ENCODE data around the gene PLXNA2.

The PLXNA2 gene

GRCh38 chr1:208184966-208185654 is 59.1 kb downstream of the PLXNA2 start:
- Histone ChIP-seq H3K4me1 (ENCODE audit: control insufficient read depth in 5 of 5, insufficient read depth in 5 of 5, low read length in 5 of 5) (peaks cover 17 to 56% (median 52%) of the 10 kb centered on the region in 5 donors), H3K36me3 (ENCODE audit: control insufficient read depth in 5 of 5, insufficient read depth in 5 of 5, low read length in 5 of 5) (peaks cover 0 to 3% (median 0%) of the 10 kb centered on the region in 5 donors), H3K9me3 (ENCODE audit: control insufficient read depth in 5 of 5, low read length in 5 of 5) (no peaks in the 10 kb centered on the region), H3K27ac (ENCODE audit: low read depth, low read length) (peak overlapping the region; percentile 77), H3K9ac (ENCODE audit: low read length in 5 of 5) (no peak overlapping the region), H3K27me3 (ENCODE audit: control insufficient read depth in 5 of 5, insufficient read depth in 4 of 5, low read length in 5 of 5) (no peaks in the 10 kb centered on the region), H3K4me3 (ENCODE audit: low read depth in 1 of 5, low read length in 5 of 5) (no peak overlapping the region)

GRCh38 chr1:208183977-208184911 is 59.9 kb downstream of the PLXNA2 start:
- Histone ChIP-seq H3K4me3 (ENCODE audit: low read depth in 1 of 5, low read length in 5 of 5) (no peak overlapping the region), H3K9me3 (ENCODE audit: control insufficient read depth in 5 of 5, low read length in 5 of 5) (no peaks in the 10 kb centered on the region), H3K27ac (ENCODE audit: low read depth, low read length) (peak overlapping the region; percentile 77), H3K36me3 (ENCODE audit: control insufficient read depth in 5 of 5, insufficient read depth in 5 of 5, low read length in 5 of 5) (no peaks in the 10 kb centered on the region), H3K27me3 (ENCODE audit: control insufficient read depth in 5 of 5, insufficient read depth in 4 of 5, low read length in 5 of 5) (no peaks in the 10 kb centered on the region), H3K4me1 (ENCODE audit: control insufficient read depth in 5 of 5, insufficient read depth in 5 of 5, low read length in 5 of 5) (peaks cover 18 to 64% (median 60%) of the 10 kb centered on the region in 5 donors), H3K9ac (ENCODE audit: low read length in 5 of 5) (peak overlapping the region in 2 of 5 donors; percentile 16 to 40)

GRCh38 chr1:208182880-208183645 is 61.1 kb downstream of the PLXNA2 start:
- no peaks in the 10 kb centered on the region for H3K27me3 ChIP-seq (ENCODE audit: control insufficient read depth in 5 of 5, insufficient read depth in 4 of 5, low read length in 5 of 5)
- H3K4me1 ChIP-seq (ENCODE audit: control insufficient read depth in 5 of 5, insufficient read depth in 5 of 5, low read length in 5 of 5), result peaks cover 18 to 76% (median 67%) of the 10 kb centered on the region in 5 donors
- H3K36me3 ChIP-seq (ENCODE audit: control insufficient read depth in 5 of 5, insufficient read depth in 5 of 5, low read length in 5 of 5), result no peaks in the 10 kb centered on the region
- peak overlapping the region; percentile 77 for H3K27ac ChIP-seq (ENCODE audit: low read depth, low read length)
- no peak overlapping the region for H3K4me3 ChIP-seq (ENCODE audit: low read depth in 1 of 5, low read length in 5 of 5)
- H3K9me3 ChIP-seq (ENCODE audit: control insufficient read depth in 5 of 5, low read length in 5 of 5), result no peaks in the 10 kb centered on the region
- peak overlapping the region in 2 of 5 donors; percentile 23 to 50 for H3K9ac ChIP-seq (ENCODE audit: low read length in 5 of 5)

- H3K27ac ChIP-seq (ENCODE audit: low read depth, low read length), result peak overlapping the region; percentile 31
- H3K36me3 ChIP-seq (ENCODE audit: control insufficient read depth in 5 of 5, insufficient read depth in 5 of 5, low read length in 5 of 5), result peaks cover 0 to 1% (median 0%) of the 10 kb centered on the region in 5 donors
- peak overlapping the region in 4 of 5 donors; percentile 1 to 41 (median 12) for H3K4me3 ChIP-seq (ENCODE audit: low read depth in 1 of 5, low read length in 5 of 5)
- no peaks in the 10 kb centered on the region for H3K27me3 ChIP-seq (ENCODE audit: control insufficient read depth in 5 of 5, insufficient read depth in 4 of 5, low read length in 5 of 5)
- peaks cover 18 to 88% (median 84%) of the 10 kb centered on the region in 5 donors for H3K4me1 ChIP-seq (ENCODE audit: control insufficient read depth in 5 of 5, insufficient read depth in 5 of 5, low read length in 5 of 5)
- no peaks in the 10 kb centered on the region for H3K9me3 ChIP-seq (ENCODE audit: control insufficient read depth in 5 of 5, low read length in 5 of 5)
- H3K9ac ChIP-seq (ENCODE audit: low read length in 5 of 5), result peak overlapping the region in 3 of 5 donors; percentile 10 to 46 (median 15)
Observed at GRCh38 chr1:208181364-208181763, 62.8 kb downstream of the PLXNA2 start.

- Histone ChIP-seq H3K9ac (ENCODE audit: low read length in 5 of 5) (no peak overlapping the region), H3K36me3 (ENCODE audit: control insufficient read depth in 5 of 5, insufficient read depth in 5 of 5, low read length in 5 of 5) (peaks cover 0 to 3% (median 0%) of the 10 kb centered on the region in 5 donors), H3K9me3 (ENCODE audit: control insufficient read depth in 5 of 5, low read length in 5 of 5) (no peaks in the 10 kb centered on the region), H3K27ac (ENCODE audit: low read depth, low read length) (peak overlapping the region; percentile 31), H3K4me1 (ENCODE audit: control insufficient read depth in 5 of 5, insufficient read depth in 5 of 5, low read length in 5 of 5) (peaks cover 21 to 90% (median 89%) of the 10 kb centered on the region in 5 donors), H3K27me3 (ENCODE audit: control insufficient read depth in 5 of 5, insufficient read depth in 4 of 5, low read length in 5 of 5) (no peaks in the 10 kb centered on the region), H3K4me3 (ENCODE audit: low read depth in 1 of 5, low read length in 5 of 5) (peak overlapping the region in 3 of 5 donors; percentile 12 to 41 (median 12))
Observed at GRCh38 chr1:208180421-208180820, 63.8 kb downstream of the PLXNA2 start.

- H3K4me1 ChIP-seq (ENCODE audit: control insufficient read depth in 5 of 5, insufficient read depth in 5 of 5, low read length in 5 of 5), result peaks cover 21 to 90% (median 90%) of the 10 kb centered on the region in 5 donors
- H3K9ac ChIP-seq (ENCODE audit: low read length in 5 of 5), result no peak overlapping the region
- peaks cover 0 to 3% (median 0%) of the 10 kb centered on the region in 5 donors for H3K36me3 ChIP-seq (ENCODE audit: control insufficient read depth in 5 of 5, insufficient read depth in 5 of 5, low read length in 5 of 5)
- H3K27ac ChIP-seq (ENCODE audit: low read depth, low read length), result no peak overlapping the region
- no peaks in the 10 kb centered on the region for H3K27me3 ChIP-seq (ENCODE audit: control insufficient read depth in 5 of 5, insufficient read depth in 4 of 5, low read length in 5 of 5)
- no peaks in the 10 kb centered on the region for H3K9me3 ChIP-seq (ENCODE audit: control insufficient read depth in 5 of 5, low read length in 5 of 5)
- no peak overlapping the region for H3K4me3 ChIP-seq (ENCODE audit: low read depth in 1 of 5, low read length in 5 of 5)
Observed at GRCh38 chr1:208179961-208180409, 64.2 kb downstream of the PLXNA2 start.

GRCh38 chr1:208179263-208179816 is 64.8 kb downstream of the PLXNA2 start:
- Histone ChIP-seq H3K9ac (ENCODE audit: low read length in 5 of 5) (peak overlapping the region in 1 of 5 donors; percentile 6), H3K27ac (ENCODE audit: low read depth, low read length) (no peak overlapping the region)

GRCh38 chr1:208178091-208178529 is 66.1 kb downstream of the PLXNA2 start:
- Histone ChIP-seq H3K27ac (ENCODE audit: low read depth, low read length) (no peak overlapping the region), H3K9me3 (ENCODE audit: control insufficient read depth in 5 of 5, low read length in 5 of 5) (no peaks in the 10 kb centered on the region), H3K9ac (ENCODE audit: low read length in 5 of 5) (no peak overlapping the region), H3K4me1 (ENCODE audit: control insufficient read depth in 5 of 5, insufficient read depth in 5 of 5, low read length in 5 of 5) (peaks cover 16 to 79% (median 73%) of the 10 kb centered on the region in 5 donors), H3K4me3 (ENCODE audit: low read depth in 1 of 5, low read length in 5 of 5) (peak overlapping the region in 1 of 5 donors; percentile 5), H3K27me3 (ENCODE audit: control insufficient read depth in 5 of 5, insufficient read depth in 4 of 5, low read length in 5 of 5) (no peaks in the 10 kb centered on the region), H3K36me3 (ENCODE audit: control insufficient read depth in 5 of 5, insufficient read depth in 5 of 5, low read length in 5 of 5) (peaks cover 0 to 3% (median 0%) of the 10 kb centered on the region in 5 donors)

More at GRCh38 chr1:208179263-208179816, 64.8 kb downstream of the PLXNA2 start:
- Histone ChIP-seq H3K4me3 (ENCODE audit: low read depth in 1 of 5, low read length in 5 of 5) (no peak overlapping the region), H3K4me1 (ENCODE audit: control insufficient read depth in 5 of 5, insufficient read depth in 5 of 5, low read length in 5 of 5) (peaks cover 18 to 90% (median 85%) of the 10 kb centered on the region in 5 donors), H3K27me3 (ENCODE audit: control insufficient read depth in 5 of 5, insufficient read depth in 4 of 5, low read length in 5 of 5) (no peaks in the 10 kb centered on the region), H3K36me3 (ENCODE audit: control insufficient read depth in 5 of 5, insufficient read depth in 5 of 5, low read length in 5 of 5) (peaks cover 0 to 3% (median 0%) of the 10 kb centered on the region in 5 donors), H3K9me3 (ENCODE audit: control insufficient read depth in 5 of 5, low read length in 5 of 5) (no peaks in the 10 kb centered on the region)

GRCh38 chr1:208177656-208178055 is 66.5 kb downstream of the PLXNA2 start:
- peaks cover 16 to 75% (median 69%) of the 10 kb centered on the region in 5 donors for H3K4me1 ChIP-seq (ENCODE audit: control insufficient read depth in 5 of 5, insufficient read depth in 5 of 5, low read length in 5 of 5)
- H3K27ac ChIP-seq (ENCODE audit: low read depth, low read length), result no peak overlapping the region
- H3K9me3 ChIP-seq (ENCODE audit: control insufficient read depth in 5 of 5, low read length in 5 of 5), result no peaks in the 10 kb centered on the region
- no peak overlapping the region for H3K9ac ChIP-seq (ENCODE audit: low read length in 5 of 5)
- no peaks in the 10 kb centered on the region for H3K27me3 ChIP-seq (ENCODE audit: control insufficient read depth in 5 of 5, insufficient read depth in 4 of 5, low read length in 5 of 5)
- H3K36me3 ChIP-seq (ENCODE audit: control insufficient read depth in 5 of 5, insufficient read depth in 5 of 5, low read length in 5 of 5), result peaks cover 0 to 3% (median 0%) of the 10 kb centered on the region in 5 donors
- H3K4me3 ChIP-seq (ENCODE audit: low read depth in 1 of 5, low read length in 5 of 5), result no peak overlapping the region

All from subcutaneous abdominal adipose tissue (tissue), 5 donors.